GM18951 (cell line): ENCODE data around the gene SPATA2.

Experiments
- POLR2A ChIP-seq: IDR thresholded peaks from 4 replicates; pipeline ENCODE4 v1.6.1; 2011; ENCODE audit warnings: mild to moderate bottlenecking; ENCODE audit not compliant: insufficient read length, insufficient read depth; ENCODE audit errors: extremely low read depth
- in situ Hi-C: fragments of 300-500 bp; cut with MboI; formaldehyde crosslinking; loops from one replicate; pipeline ENCODE4 v1.12.0; 2022; ENCODE audit warnings: low sequenced_read_pairs, mixed read lengths, inconsistent platforms; ENCODE audit not compliant: unreplicated experiment

SPATA2 gene

DNA sequence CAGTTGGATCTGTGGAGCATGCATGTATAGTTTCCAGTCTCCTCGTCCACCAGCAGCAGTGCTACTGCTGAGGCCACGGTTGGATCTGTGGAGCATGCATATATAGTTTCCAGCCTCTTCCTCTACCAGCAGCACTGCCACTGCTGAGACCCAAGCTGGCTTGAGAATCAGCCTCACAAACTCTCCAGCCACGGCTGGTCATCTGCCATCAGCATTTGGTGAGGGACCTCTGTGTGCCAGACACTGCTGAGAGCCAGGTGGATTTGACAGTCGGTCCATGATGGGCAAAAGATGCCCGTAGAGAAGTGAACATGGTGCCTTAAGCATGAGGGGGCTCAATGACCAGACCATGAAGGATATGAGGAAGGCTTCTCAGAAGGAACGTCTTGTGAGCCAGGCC is 56.3 kb downstream of the SPATA2 start:
- in situ Hi-C loops: no loop called here
- TF ChIP-seq POLR2A: no peak

DNA sequence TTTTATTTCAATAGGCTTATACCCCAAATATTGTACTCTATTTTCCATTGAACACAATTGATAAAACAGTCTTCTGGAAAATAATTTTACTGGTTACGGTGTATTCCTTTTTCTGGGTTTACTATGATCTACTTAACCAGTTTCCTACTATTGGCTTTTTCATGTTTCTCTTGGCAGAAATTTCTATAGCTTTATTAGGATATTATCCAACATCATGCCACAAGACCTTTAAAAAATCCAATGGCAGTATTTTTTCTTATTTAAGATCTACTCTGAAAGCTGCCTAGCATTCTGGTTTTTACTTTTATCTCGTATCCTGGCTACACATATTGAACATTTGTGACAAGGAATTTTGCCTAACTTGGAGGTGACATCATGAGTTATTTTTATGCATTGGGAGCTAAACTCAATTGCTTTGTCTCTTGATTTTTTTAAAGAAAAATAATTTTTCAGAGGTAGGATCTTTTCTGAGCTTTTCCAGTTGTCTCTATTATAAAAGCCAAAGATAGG is 57.2 kb downstream of the SPATA2 start:
- no peak for TF ChIP-seq POLR2A
- in situ Hi-C loops: no loop called here

DNA sequence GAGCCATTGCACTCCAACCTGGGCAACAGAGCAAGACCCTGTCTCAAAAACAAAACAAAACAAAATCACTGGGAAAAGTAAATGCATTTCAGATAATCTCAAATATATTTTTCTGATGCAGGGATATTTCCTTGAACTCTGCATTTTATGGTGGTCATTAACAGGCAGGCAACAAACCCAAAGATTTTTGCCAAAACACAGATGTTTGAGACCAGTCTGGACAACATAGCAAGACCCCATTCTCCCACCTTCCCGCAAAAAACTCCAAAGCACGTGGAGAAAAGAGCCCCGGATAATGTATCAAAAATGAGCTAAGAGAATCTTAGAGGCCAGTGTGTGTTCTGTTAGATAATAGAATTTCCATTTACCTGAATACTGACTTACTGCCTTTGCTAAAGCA is 58.4 kb downstream of the SPATA2 start:
- in situ Hi-C loops: no loop called here
- no peak for TF ChIP-seq POLR2A

DNA sequence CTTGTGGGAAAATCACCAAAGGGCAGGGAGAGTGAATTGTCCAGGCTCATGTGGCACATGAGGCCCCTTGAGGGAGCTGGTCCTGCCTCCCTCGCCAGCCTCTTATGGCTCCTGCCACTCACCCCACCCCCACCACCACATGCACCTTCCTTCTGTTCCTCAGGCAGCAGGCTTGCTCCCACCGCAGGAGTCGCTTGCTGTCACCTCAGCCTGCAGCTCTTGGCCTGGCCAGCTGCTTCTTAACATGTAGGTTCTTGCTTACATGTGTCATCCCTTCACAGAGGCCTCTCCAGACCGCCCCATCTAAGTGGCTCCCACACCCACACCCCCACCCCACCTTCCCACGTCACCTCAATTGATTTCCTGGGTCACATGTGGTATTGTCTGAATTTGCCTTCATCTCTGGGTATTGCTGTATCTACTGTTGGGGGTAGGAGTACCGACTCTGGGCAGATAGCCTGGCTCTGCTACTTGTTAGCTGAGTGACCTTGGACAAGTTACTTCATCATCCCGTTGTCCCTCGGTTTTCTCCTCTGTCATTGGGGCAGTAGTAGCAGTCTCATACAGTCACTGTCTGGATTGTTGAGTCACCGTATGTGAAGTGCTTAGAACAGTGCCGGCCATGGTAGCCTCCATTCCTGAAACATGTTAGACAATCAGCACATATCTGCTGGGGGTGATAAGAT is 61.0 kb downstream of the SPATA2 start:
- in situ Hi-C loops: no loop called here

DNA sequence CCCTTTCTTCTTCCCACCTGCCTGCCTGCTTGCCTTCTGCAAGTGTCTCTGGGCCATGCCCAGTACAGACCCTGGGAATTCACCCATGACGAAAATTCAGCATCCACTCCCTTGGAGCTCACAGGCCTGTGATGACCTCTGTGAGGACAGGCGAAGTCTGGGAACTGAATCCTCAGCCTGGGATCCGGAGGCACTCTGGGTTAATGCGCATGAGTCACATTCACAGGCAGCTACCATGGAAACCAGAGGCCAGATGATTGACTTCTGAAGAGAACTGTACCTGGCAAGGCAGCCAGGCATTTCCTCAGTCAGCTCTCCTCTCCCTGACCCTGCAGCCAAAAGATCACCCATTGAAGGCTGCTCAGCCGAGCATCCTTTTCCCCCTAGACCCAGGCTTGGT is 61.7 kb downstream of the SPATA2 start:
- no peak for TF ChIP-seq POLR2A
- in situ Hi-C loops: no loop called here

More for the DNA sequence above, 61.0 kb downstream of the SPATA2 start:
- TF ChIP-seq POLR2A: no peak
